Measurements from ENCODE around the gene PHTF1.

PHTF1 gene

DNA sequence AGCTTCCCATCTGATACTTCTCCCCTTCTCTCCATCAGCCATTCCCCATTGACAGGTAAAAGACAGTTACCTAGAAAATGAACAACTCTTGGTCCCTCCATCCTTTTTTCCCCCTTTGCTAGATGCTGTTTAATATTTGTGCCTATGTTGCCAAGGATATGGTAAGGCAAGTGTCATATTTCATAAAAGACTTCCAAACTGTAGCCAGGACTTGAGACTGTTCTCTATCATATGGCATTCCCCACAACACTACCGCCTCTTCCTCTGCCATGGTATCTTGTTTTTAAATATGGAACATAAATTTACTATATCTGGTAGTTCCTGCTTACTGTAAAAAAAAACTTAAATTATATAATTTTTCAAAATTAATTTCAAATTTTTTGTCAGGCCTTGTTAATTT lies 97.2 kb downstream of the PHTF1 start:
- DNase-seq: no peak

DNA sequence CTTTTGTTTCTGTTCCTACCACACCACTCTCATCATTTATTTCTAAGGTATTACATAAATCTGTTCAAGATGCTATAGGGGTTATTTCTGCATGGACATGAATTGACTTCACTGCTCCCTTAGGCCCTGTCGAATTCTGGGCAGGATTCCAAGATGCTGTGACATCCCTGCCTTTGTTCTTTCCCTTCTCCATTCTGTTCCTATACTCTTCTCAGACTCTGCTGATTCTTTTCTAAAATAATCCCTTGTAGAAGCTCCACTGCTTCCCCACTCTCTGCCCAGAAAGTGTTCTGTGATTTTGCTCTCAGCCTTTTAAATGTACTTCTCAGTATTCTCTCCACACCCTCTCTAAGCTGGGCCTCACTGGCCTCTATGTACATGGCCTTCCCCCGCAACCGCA lies 99.2 kb downstream of the PHTF1 start:
- no peak for DNase-seq

DNA sequence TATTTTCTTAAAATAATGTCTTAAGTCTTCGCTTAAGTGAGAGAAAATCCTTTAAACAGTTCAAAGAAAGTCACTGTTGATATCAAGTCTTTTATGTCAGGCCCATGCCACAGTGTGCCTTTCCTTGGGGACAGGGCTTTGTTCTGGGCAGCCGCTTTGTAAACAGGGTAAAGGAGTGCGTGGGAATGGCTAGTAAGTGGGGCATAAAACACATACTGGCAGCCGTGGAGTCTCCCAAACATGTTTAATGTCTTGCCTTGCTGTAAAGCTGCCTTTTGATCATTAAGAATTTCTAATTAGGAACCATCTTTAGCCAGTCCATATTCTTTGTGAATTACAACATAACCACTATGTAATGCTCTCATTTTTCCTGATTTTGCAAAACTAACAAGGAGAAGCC lies 99.7 kb downstream of the PHTF1 start:
- no peak for DNase-seq

DNA sequence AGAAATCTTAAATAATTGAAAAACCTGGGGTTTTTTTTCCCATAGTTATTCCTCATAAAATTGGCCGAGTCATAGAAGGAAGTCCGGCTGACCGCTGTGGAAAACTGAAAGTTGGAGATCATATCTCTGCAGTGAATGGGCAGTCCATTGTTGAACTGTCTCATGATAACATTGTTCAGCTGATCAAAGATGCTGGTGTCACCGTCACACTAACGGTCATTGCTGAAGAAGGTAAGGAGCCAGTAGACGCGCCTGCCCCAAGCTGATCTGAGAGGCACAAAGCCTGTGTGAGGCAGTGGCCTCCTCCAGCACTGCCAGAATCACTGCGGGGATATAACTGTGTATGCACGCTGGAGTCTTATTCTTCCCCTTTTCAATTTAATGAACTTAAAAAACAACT lies 100.3 kb downstream of the PHTF1 start:
- DNase-seq: no peak

DNA sequence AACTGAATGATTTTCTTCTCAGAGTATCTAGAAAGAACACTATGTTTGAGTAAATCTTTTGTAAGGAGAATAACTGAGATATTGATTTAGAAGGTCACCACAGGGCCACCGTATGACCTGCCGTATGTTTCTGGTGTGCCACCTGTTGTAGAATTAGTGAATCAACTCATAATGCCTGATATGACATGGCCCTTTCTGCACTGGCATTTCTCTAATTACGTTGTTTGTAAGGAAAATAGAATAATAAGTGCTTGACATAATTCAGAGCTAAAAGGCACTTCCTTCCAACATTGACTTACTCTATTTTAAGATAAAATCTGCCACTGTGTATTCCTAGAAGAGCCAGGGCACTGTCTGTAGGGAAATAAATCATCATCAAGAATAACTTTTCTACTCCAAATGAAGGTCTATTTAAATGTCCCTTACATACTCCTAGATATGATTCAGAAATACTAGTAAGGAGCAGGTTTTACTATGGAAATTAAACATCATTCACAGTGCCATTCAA lies 101.7 kb downstream of the PHTF1 start:
- DNase-seq: no peak

DNA sequence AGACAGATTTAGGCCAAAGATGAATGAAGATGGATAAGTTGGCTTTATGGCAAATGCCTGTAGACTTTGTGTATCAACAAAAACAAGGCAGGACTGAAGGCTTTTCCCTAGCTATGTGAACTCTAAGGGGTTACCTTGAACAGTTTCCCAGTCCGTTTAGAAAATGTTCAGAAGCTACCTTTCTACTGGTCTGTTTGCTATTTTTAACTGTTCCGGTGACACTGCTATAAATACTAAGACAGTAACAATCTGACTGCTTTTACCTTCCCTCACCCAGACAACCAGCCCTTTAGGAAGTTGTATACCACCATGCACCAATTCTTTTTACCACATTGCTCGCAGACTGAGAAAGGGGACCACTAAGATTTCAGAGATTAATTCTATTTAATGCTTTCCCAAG lies 102.2 kb downstream of the PHTF1 start:
- DNase-seq: no peak

DNA sequence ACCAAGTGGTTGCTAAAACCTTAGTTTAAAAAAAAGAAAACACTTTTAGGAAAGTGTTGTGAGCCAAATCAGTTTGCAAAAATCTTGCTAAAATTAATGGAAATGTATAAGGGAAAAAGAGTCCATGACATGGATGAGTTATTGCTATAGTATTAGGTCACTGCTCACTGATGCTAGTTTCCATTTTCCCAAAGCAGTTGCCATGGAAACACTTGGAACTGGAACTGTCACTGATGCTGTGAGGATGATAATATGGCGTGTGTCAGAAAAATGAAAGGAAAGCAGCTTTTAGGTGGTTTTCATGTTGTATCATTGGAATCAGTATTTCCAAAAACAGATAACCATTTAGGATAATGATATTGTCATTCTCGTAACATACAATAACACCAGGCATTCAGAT lies 104.4 kb downstream of the PHTF1 start:
- no peak for DNase-seq

DNA sequence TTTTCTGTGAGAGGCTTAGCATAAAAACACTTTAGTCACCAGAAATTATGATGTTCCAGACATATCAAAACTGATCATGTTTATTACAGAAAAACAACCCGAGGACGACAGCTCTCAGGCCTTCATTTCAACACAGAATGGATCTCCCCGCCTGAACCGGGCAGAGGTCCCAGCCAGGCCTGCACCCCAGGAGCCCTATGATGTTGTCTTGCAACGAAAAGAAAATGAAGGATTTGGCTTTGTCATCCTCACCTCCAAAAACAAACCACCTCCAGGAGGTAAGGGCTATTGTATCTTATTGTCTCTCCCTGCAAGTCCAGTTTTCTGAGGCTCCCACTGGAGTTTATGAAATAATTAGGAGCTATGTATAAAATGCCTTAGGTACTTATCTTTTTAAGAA lies 105.5 kb downstream of the PHTF1 start:
- no peak for DNase-seq

DNA sequence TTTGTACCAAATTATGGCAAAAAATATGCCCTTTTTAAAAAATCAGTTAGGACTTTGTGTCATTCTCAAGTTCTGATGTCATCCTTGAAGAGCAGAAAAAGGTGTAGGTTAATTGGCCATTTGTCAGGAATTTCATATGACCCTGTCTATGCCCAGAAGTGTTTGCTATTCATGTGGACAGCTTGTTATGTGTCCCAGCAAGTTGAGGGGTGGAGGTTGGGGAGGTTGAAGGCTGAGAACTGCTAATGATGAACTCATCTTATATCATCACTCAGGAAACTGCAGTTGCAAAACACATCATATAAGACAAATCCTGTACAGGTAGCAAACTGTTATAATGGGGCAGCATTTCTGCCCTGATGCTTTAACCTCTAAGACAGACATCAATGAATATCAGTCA lies 106.5 kb downstream of the PHTF1 start:
- no peak for DNase-seq

DNA sequence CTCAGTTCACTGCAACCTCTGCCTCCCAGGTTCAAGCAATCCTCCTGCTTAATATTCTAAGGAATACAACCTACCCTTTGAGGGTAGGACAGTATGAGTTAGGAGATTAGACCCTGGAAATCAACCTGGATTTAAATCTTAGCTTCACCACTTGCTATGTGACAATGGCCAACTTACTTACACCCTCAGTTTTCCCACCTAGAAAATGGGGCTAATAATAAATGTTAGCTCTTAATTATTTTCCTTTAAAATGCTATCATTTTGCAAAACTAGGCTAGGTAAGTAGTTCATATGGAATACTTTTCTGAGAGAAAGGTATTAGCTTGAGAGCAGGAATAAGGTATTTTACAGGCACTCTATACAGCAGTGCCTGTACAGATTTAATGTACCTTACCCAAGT lies 110.8 kb downstream of the PHTF1 start:
- no peak for DNase-seq

DNA sequence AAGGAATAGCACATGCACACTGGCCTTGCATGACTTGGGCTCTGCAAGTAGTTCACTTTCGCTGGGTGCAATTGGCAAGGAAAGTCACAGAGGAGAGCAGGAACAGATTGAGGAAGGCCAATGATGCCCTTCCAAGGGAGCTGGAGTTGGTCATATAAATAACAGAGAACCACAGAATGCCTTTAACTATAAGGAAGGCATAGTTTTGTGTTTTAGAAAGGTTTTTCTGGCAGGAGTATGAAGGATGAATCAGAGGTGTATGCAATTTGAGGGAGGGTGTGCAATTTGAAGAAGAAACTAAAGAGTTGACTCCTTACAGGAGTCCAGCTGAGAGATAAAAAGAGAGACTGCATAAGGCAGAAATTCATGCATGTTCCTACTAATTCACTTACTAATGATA lies 112.1 kb downstream of the PHTF1 start:
- DNase-seq: no peak
